GM12878 (cell line): Measurements from ENCODE around the gene PPP4C. TPM values are rescaled to one million over a fixed set of nuclear protein-coding genes. Genes with fewer than 3 reads are reported as not detected.

Experiments
- ATAC-seq: fragments of 200-7000 bp; cut with Tn5 transposase; 3 replicates; pipeline ENCODE4 v1.9.1; 2020; ENCODE audit warnings: mild to moderate bottlenecking, moderate library complexity
- BruUV-seq: library from RNA; stranded (reverse); fragments of 400-500 nt; replicated peaks from 2 replicates; lab custom pipeline; 2021; lab: Mats Ljungman, UMichigan
- CTCF ChIA-PET: fragments of 300-600 bp; sonication (Branson Sonifier 250); formaldehyde crosslinking; extraction: SDS; loops from one replicate; lab custom pipeline; 2021; ENCODE audit warnings: inconsistent platforms; lab: Yijun Ruan, JAX
- POLR2A ChIA-PET: fragments of 350-600 bp; formaldehyde crosslinking; extraction: SDS; loops from one replicate; lab custom pipeline; 2021; ENCODE audit warnings: inconsistent platforms; lab: Charles Lee
- RAD21 ChIA-PET: fragments of 300-600 bp; sonication (Branson Sonifier 250); formaldehyde crosslinking; loops from one replicate; lab custom pipeline; 2023; ENCODE audit warnings: antibody characterized with exemption; ENCODE audit not compliant: unreplicated experiment; lab: Charles Lee
- SMC1A ChIA-PET: fragments of 300-600 bp; sonication (Branson Sonifier 250); formaldehyde crosslinking; loops from one replicate; lab custom pipeline; 2023; ENCODE audit not compliant: unreplicated experiment, uncharacterized antibody; lab: Charles Lee
- DNase-seq: peaks from one replicate; pipeline ENCODE4 v3.0.0-alpha.2; 2011; ENCODE audit warnings: low read depth, low spot score
- FAIRE-seq: peaks from 3 replicates; lab custom pipeline; 2011; peaks lifted over from hg19 to GRCh38; lab: Jason Lieb, UNC
- H2AFZ ChIP-seq: 2 replicates; pipeline ENCODE4 v1.6.0; 2011; ENCODE audit warnings: low read depth, low read length, control low read depth; ENCODE audit not compliant: control insufficient read depth
- H3K27ac ChIP-seq: 2 replicates; pipeline ENCODE4 v1.5.1; 2011; ENCODE audit warnings: control low read depth; ENCODE audit not compliant: control insufficient read depth, insufficient read depth
- H3K27me3 ChIP-seq, 2 experiments: replicated peaks in 1 of 2; 2 replicates each; pipeline versions ENCODE4 v1.6.0 to v1.6.1; 2011; ENCODE audit warnings: low read length in 1 of 2; ENCODE audit not compliant: control insufficient read depth in 2 of 2, insufficient read depth in 2 of 2
- H3K36me3 ChIP-seq, 2 experiments: 2 replicates each; pipeline ENCODE4 v1.5.1; 2011; ENCODE audit warnings: low read length in 1 of 2; ENCODE audit not compliant: control insufficient read depth in 2 of 2, insufficient read depth in 2 of 2
- H3K4me1 ChIP-seq: 2 replicates; pipeline ENCODE4 v1.6.1; 2011; ENCODE audit warnings: mild to moderate bottlenecking, low read length, moderate library complexity, mixed read lengths; ENCODE audit not compliant: control insufficient read depth, insufficient read depth
- H3K4me2 ChIP-seq: 2 replicates; pipeline ENCODE4 v1.6.0; 2011; ENCODE audit warnings: control low read depth; ENCODE audit not compliant: control insufficient read depth, insufficient read depth
- H3K4me3 ChIP-seq: fragments of 200-600 bp; sonication (generic); 2 replicates; pipeline ENCODE4 v1.5.1; 2016
- H3K79me2 ChIP-seq: 2 replicates; pipeline ENCODE4 v1.6.0; 2011; ENCODE audit warnings: low read length; ENCODE audit not compliant: control insufficient read depth, insufficient read depth
- H3K9ac ChIP-seq: 2 replicates; pipeline ENCODE4 v1.8.0; 2011; ENCODE audit warnings: low read length, control low read depth, mixed read lengths; ENCODE audit not compliant: control insufficient read depth, insufficient read depth
- H3K9me3 ChIP-seq: replicated peaks from 3 replicates; pipeline ENCODE4 v1.5.1; 2011; ENCODE audit warnings: mild to moderate bottlenecking, low read length; ENCODE audit not compliant: control insufficient read depth, insufficient read depth
- H4K20me1 ChIP-seq: 2 replicates; pipeline ENCODE4 v1.6.0; 2011; ENCODE audit not compliant: control insufficient read depth, insufficient read depth
- CBFB ChIP-seq: IDR thresholded peaks from 2 replicates; pipeline ENCODE4 v1.6.1; 2016; ENCODE audit warnings: antibody characterized with exemption, low read depth
- CBX3 ChIP-seq: fragments of 200-600 bp; sonication (generic); IDR thresholded peaks from 2 replicates; pipeline ENCODE4 v1.6.1; 2016; ENCODE audit warnings: low read depth, borderline replicate concordance
- CREB1 ChIP-seq: IDR thresholded peaks from 2 replicates; pipeline ENCODE4 v1.6.1; 2012; ENCODE audit warnings: low read depth, mild to moderate bottlenecking, inconsistent platforms
- CREM ChIP-seq: IDR thresholded peaks from 2 replicates; pipeline ENCODE4 v1.6.1; 2014; ENCODE audit warnings: antibody characterized with exemption, low read depth
- EGR1 ChIP-seq, 2 experiments: IDR thresholded peaks; 1 replicate in 1 of 2; 2 replicates in 1 of 2; pipeline ENCODE4 v1.6.1; 2011 to 2012; ENCODE audit warnings: low read depth in 2 of 2, low read length in 2 of 2, borderline replicate concordance in 1 of 2, mild to moderate bottlenecking in 1 of 2, moderate library complexity in 1 of 2
- ESRRA ChIP-seq: IDR thresholded peaks from 2 replicates; pipeline ENCODE4 v1.6.1; 2012; ENCODE audit warnings: mild to moderate bottlenecking, low read length, improper control_type of control experiment
- LARP7 ChIP-seq: fragments of 450-650 bp; IDR thresholded peaks from 2 replicates; pipeline ENCODE4 v1.6.1; 2017; ENCODE audit warnings: mild to moderate bottlenecking
- PAX5 ChIP-seq: IDR thresholded peaks from 2 replicates; pipeline ENCODE4 v1.6.1; 2011; ENCODE audit warnings: low read depth, low read length, borderline replicate concordance
- RUNX3 ChIP-seq: IDR thresholded peaks from 2 replicates; pipeline ENCODE4 v1.6.1; 2012; ENCODE audit warnings: low read length, inconsistent platforms
- SIX5 ChIP-seq: IDR thresholded peaks from 2 replicates; pipeline ENCODE4 v1.6.1; 2011; ENCODE audit warnings: mild to moderate bottlenecking, low read depth, low read length, moderate library complexity; ENCODE audit not compliant: severe bottlenecking
- SRF ChIP-seq, 2 experiments: IDR thresholded peaks; 2 replicates each; pipeline ENCODE4 v1.6.1; 2011; ENCODE audit warnings: low read depth in 2 of 2, low read length in 2 of 2, mild to moderate bottlenecking in 1 of 2, moderate library complexity in 1 of 2
- WGBS: methylation state at CpG from one replicate; pipeline ENCODE4 v1.1.6; 2016; ENCODE audit warnings: low lambda C conversion rate; ENCODE audit not compliant: insufficient replicate concordance, insufficient coverage; ENCODE audit errors: missing lambda C conversion rate; 5-methylcytosine and 5-hydroxymethylcytosine counted together
- in situ Hi-C: fragments of 300-500 bp; cut with MboI; formaldehyde crosslinking; loops from 9 replicates; pipeline ENCODE4 v1.14.3; 2018; ENCODE audit warnings: mixed read lengths
- intact Hi-C: fragments of 100-400 bp; cut with micrococcal nuclease; formaldehyde crosslinking; loops from one replicate; pipeline ENCODE4 v1.14.2; 2022; ENCODE audit not compliant: unreplicated experiment
- polyA plus RNA-seq, 11 experiments: library from polyadenylated mRNA; depleted of rRNA in 4 of 11; unstranded in 6 of 11; stranded (reverse) in 5 of 11; fragments of >200 nt; fragmentation: Nextera tagmentation in 4 of 11; fragmentation: Illumina TruSeq in 1 of 11; extraction: Ambion mirVana in 4 of 11; extraction: Trizol in 1 of 11; gene quantifications; 1 replicate in 1 of 11; 2 replicates in 10 of 11; pipeline versions ENCODE4 v1.2.1 to v1.2.3, GENCODE V29; 2011 to 2016; ENCODE audit warnings: inconsistent platforms in 2 of 11, missing spikeins in 2 of 11, low read depth in 1 of 11
- total RNA-seq, 4 experiments: library from RNA; depleted of rRNA in 3 of 4; stranded (reverse); fragments of >200 nt in 3 of 4; fragmentation: Illumina TruSeq in 1 of 4; extraction: Trizol in 1 of 4; gene quantifications; 2 replicates each; pipeline versions ENCODE4 v1.2.1 to v1.2.3, GENCODE V29; 2013 to 2021
- TF ChIP-seq, protein P1 (sequence below): fragments of 450-650 bp; IDR thresholded peaks from 2 replicates; pipeline ENCODE4 v1.6.1; 2016; ENCODE audit warnings: mild to moderate bottlenecking
- TF ChIP-seq, protein P2 (sequence below): fragments of 450-650 bp; IDR thresholded peaks from 2 replicates; pipeline ENCODE4 v1.6.1; 2014; ENCODE audit warnings: mild to moderate bottlenecking
- TF ChIP-seq, protein P3 (sequence below): fragments of 450-650 bp; IDR thresholded peaks from 2 replicates; pipeline ENCODE4 v1.6.1; 2018; ENCODE audit warnings: mild to moderate bottlenecking, low read depth, moderate library complexity; ENCODE audit not compliant: partially characterized antibody

Gene PPP4C
- total and polyA plus RNA-seq, 10 of the 15 experiments (the other 5 are each of a cell fraction or from before 2014, with no cell fraction given) = 2.7 to 240 (median 124) TPM

GRCh38 chr16:30033270-30033669 is 42.5 kb upstream of the PPP4C start:
- no TSS peak for BruUV-seq
- Histone ChIP-seq H4K20me1 (no peaks in the 10 kb centered on the region), H3K27me3 (peaks cover 6 to 10% of the 10 kb centered on the region in 2 experiments; a peak in 3 of 4 replicates), H2AFZ (no peak overlapping the region), H3K4me3 (no peak overlapping the region), H3K4me1 (peaks cover 13% of the 10 kb centered on the region), H3K79me2 (no peaks in the 10 kb centered on the region), H3K9ac (no peak overlapping the region), H3K27ac (no peak overlapping the region), H3K36me3 (no peaks in the 10 kb centered on the region), H3K9me3 (no peaks in the 10 kb centered on the region), H3K4me2 (peak overlapping the region; percentile 71)
- DNase-seq = no peak
- intact Hi-C loops (no loop called here), in situ Hi-C loops (no loop called here)
- FAIRE-seq = no peak
- ChIA-PET CTCF (interaction anchor here (0.6 to 2.3 kb wide), 16 partner anchors 8 to 165 kb away, joined by 3 to 21 read pairs (median 4); partner anchors contain the start of genes ALDOA, C16orf92, HIRIP3 and INO80E), POLR2A (no interaction called here), SMC1A (interaction anchor here (0.6 to 1.3 kb wide), 5 partner anchors 10 to 92 kb away, joined by 3 read pairs; partner anchors contain the start of gene C16orf92), RAD21 (interaction anchor here (0.6 to 2.7 kb wide), 4 partner anchors 16 to 580 kb away, joined by 3 to 9 read pairs (median 4); no protein-coding TSS in a partner anchor)
- TF ChIP-seq ESRRA (no peak), RUNX3 (peak; percentile 79), CBFB (0 out of 2 replicates have a peak, but pooled peaks have one; percentile 46), CBX3 (no peak), CREB1 (peak; percentile 24; the same call in 1 of the 2 replicates), SRF (IDR thresholded peaks at IDR 0.05; ENCODE audit: low read depth in 2 of 2, low read length in 2 of 2) (peak in 1 of 2 experiments; percentile 65; a peak in 2 of 4 replicates), LARP7 (no peak), SIX5 (no peak), EGR1 (IDR thresholded peaks at IDR 0.05; ENCODE audit: borderline replicate concordance in 1 of 2, low read depth in 2 of 2, low read length in 2 of 2) (peak in 1 of 2 experiments; percentile 27; a peak in 1 of 3 replicates), PAX5 (peak; percentile 45; the same call in 1 of the 2 replicates), CREM (peak; percentile 39; the same call in 1 of the 2 replicates)
- TF ChIP-seq, protein P1, sequence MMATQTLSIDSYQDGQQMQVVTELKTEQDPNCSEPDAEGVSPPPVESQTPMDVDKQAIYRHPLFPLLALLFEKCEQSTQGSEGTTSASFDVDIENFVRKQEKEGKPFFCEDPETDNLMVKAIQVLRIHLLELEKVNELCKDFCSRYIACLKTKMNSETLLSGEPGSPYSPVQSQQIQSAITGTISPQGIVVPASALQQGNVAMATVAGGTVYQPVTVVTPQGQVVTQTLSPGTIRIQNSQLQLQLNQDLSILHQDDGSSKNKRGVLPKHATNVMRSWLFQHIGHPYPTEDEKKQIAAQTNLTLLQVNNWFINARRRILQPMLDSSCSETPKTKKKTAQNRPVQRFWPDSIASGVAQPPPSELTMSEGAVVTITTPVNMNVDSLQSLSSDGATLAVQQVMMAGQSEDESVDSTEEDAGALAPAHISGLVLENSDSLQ = peak; percentile 16; the same call in 1 of the 2 replicates
- TF ChIP-seq, protein P2, sequence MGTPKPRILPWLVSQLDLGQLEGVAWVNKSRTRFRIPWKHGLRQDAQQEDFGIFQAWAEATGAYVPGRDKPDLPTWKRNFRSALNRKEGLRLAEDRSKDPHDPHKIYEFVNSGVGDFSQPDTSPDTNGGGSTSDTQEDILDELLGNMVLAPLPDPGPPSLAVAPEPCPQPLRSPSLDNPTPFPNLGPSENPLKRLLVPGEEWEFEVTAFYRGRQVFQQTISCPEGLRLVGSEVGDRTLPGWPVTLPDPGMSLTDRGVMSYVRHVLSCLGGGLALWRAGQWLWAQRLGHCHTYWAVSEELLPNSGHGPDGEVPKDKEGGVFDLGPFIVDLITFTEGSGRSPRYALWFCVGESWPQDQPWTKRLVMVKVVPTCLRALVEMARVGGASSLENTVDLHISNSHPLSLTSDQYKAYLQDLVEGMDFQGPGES = no peak
- TF ChIP-seq, protein P3, sequence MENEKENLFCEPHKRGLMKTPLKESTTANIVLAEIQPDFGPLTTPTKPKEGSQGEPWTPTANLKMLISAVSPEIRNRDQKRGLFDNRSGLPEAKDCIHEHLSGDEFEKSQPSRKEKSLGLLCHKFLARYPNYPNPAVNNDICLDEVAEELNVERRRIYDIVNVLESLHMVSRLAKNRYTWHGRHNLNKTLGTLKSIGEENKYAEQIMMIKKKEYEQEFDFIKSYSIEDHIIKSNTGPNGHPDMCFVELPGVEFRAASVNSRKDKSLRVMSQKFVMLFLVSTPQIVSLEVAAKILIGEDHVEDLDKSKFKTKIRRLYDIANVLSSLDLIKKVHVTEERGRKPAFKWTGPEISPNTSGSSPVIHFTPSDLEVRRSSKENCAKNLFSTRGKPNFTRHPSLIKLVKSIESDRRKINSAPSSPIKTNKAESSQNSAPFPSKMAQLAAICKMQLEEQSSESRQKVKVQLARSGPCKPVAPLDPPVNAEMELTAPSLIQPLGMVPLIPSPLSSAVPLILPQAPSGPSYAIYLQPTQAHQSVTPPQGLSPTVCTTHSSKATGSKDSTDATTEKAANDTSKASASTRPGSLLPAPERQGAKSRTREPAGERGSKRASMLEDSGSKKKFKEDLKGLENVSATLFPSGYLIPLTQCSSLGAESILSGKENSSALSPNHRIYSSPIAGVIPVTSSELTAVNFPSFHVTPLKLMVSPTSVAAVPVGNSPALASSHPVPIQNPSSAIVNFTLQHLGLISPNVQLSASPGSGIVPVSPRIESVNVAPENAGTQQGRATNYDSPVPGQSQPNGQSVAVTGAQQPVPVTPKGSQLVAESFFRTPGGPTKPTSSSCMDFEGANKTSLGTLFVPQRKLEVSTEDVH = no peak
- ATAC-seq = peak; percentile 44
- 6% methylated on average over 6 of the region's 7 CpGs for WGBS
